Astrocyte (in vitro differentiated cells and primary cell): ENCODE data around the gene RNF149. TPM values are rescaled to one million over a fixed set of nuclear protein-coding genes. Genes with fewer than 3 reads are reported as not detected.

Experiments
- DNase-seq: peaks from one replicate; pipeline ENCODE4 v3.0.0-alpha.2; 2010; ENCODE audit warnings: low read depth
- FAIRE-seq: peaks from 2 replicates; lab custom pipeline; 2011; peaks lifted over from hg19 to GRCh38; lab: Jason Lieb, UNC
- H2AFZ ChIP-seq: 2 replicates; pipeline ENCODE4 v1.6.0; 2012; ENCODE audit warnings: low read depth, low read length, inconsistent platforms
- H3K27ac ChIP-seq: 2 replicates; pipeline ENCODE4 v1.5.1; 2011; ENCODE audit warnings: low read depth, low read length, inconsistent platforms
- H3K27me3 ChIP-seq: 2 replicates; pipeline ENCODE4 v1.6.0; 2011; ENCODE audit warnings: low read length, inconsistent platforms; ENCODE audit not compliant: insufficient read depth
- H3K36me3 ChIP-seq: 2 replicates; pipeline ENCODE4 v1.5.1; 2011; ENCODE audit warnings: low read length, inconsistent platforms; ENCODE audit not compliant: insufficient read depth
- H3K4me1 ChIP-seq: 2 replicates; pipeline ENCODE4 v1.5.1; 2011; ENCODE audit warnings: low read length, inconsistent platforms; ENCODE audit not compliant: insufficient read depth
- H3K4me2 ChIP-seq: 2 replicates; pipeline ENCODE4 v1.6.0; 2012; ENCODE audit warnings: low read length, inconsistent platforms
- H3K4me3 ChIP-seq: 2 replicates; pipeline ENCODE4 v1.5.1; 2011; ENCODE audit warnings: low read depth, mild to moderate bottlenecking, low read length, inconsistent platforms; ENCODE audit not compliant: insufficient read depth
- H3K79me2 ChIP-seq: 2 replicates; pipeline ENCODE4 v1.6.0; 2012; ENCODE audit warnings: mild to moderate bottlenecking, low read length, inconsistent platforms; ENCODE audit not compliant: insufficient read depth
- H3K9ac ChIP-seq: 2 replicates; pipeline ENCODE4 v1.6.0; 2012; ENCODE audit warnings: mild to moderate bottlenecking, low read length, inconsistent platforms
- H3K9me3 ChIP-seq: 2 replicates; pipeline ENCODE4 v1.5.1; 2012; ENCODE audit warnings: low read depth, mild to moderate bottlenecking, low read length, inconsistent platforms; ENCODE audit not compliant: insufficient read depth
- H4K20me1 ChIP-seq: 2 replicates; pipeline ENCODE4 v1.6.0; 2012; ENCODE audit warnings: low read length, inconsistent platforms; ENCODE audit not compliant: insufficient read depth
- H3K27ac Mint-ChIP-seq: one replicate; pipeline ENCODE4 v1.8.0; 2021; ENCODE audit warnings: mild to moderate bottlenecking, mixed read lengths; ENCODE audit not compliant: unreplicated experiment
- H3K27me3 Mint-ChIP-seq: one replicate; pipeline ENCODE4 v1.8.0; 2021; ENCODE audit warnings: low read depth, mixed read lengths; ENCODE audit not compliant: unreplicated experiment
- H3K36me3 Mint-ChIP-seq: one replicate; pipeline ENCODE4 v1.8.0; 2021; ENCODE audit warnings: low read depth, mixed read lengths; ENCODE audit not compliant: unreplicated experiment
- H3K4me1 Mint-ChIP-seq: one replicate; pipeline ENCODE4 v1.8.0; 2021; ENCODE audit warnings: low read depth, mixed read lengths; ENCODE audit not compliant: unreplicated experiment
- H3K4me3 Mint-ChIP-seq: one replicate; pipeline ENCODE4 v1.8.0; 2021; ENCODE audit warnings: mild to moderate bottlenecking, moderate library complexity, mixed read lengths; ENCODE audit not compliant: unreplicated experiment
- H3K9me3 Mint-ChIP-seq: one replicate; pipeline ENCODE4 v1.8.0; 2021; ENCODE audit warnings: mild to moderate bottlenecking, mixed read lengths; ENCODE audit not compliant: unreplicated experiment
- EZH2 ChIP-seq: IDR thresholded peaks from 2 replicates; pipeline ENCODE4 v1.6.1; 2012; ENCODE audit warnings: mild to moderate bottlenecking, low read length, inconsistent platforms; ENCODE audit not compliant: insufficient read depth
- total RNA-seq: library from RNA; stranded (reverse); gene quantifications from 2 replicates; pipeline ENCODE4 v1.2.1, GENCODE V29; 2021
- TF ChIP-seq, protein P1 (sequence below): IDR thresholded peaks from 2 replicates; pipeline ENCODE4 v1.5.1; 2011; ENCODE audit warnings: low read depth, mild to moderate bottlenecking, inconsistent platforms, low read length, moderate library complexity; ENCODE audit not compliant: insufficient read depth

The RNF149 gene
- total RNA-seq, 1 donor from 2014 or later = 36.4 TPM

DNA sequence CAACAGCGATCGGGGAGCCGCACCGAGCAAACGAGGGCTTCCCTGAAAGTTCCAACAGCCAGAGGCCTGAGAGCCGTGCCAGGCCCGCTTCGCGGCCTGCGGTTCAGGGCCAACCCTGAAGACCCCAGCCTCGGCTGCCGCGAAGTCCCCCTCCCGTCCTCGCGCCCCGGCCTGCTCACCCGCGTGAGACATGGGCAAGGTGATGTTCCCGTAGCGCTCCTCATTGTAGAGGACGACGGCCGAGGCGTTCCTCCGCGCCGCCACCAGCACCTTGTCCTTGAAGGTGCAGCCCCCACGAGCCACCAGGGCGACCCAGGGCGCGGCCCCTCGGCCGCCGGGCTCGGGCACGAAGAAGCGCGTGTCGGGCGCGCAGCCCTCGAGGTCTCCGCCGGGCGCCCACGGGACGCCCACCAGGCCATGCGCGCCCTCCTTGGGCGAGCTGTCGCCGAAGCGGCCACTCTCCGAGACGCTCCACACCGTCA lies 510 bp downstream of the RNF149 start:
- FAIRE-seq = no peak
- H3K27me3 ChIP-seq = no peaks in the 10 kb centered on the region
- peak overlapping the region; percentile 75 for H3K4me3 ChIP-seq
- Mint-ChIP-seq H3K27ac (peak overlapping the region; percentile 90), H3K9me3 (peaks cover 2% of the 10 kb centered on the region), H3K36me3 (no peaks in the 10 kb centered on the region), H3K27me3 (no peaks in the 10 kb centered on the region), H3K4me1 (peaks cover 32% of the 10 kb centered on the region), H3K4me3 (peak overlapping the region; percentile 96)
- H3K27ac ChIP-seq = peak overlapping the region; percentile 68
- peak overlapping the region; percentile 98 for H2AFZ ChIP-seq
- peaks cover 42% of the 10 kb centered on the region for H4K20me1 ChIP-seq
- peaks cover 22% of the 10 kb centered on the region for H3K4me1 ChIP-seq
- TF ChIP-seq, protein P1, sequence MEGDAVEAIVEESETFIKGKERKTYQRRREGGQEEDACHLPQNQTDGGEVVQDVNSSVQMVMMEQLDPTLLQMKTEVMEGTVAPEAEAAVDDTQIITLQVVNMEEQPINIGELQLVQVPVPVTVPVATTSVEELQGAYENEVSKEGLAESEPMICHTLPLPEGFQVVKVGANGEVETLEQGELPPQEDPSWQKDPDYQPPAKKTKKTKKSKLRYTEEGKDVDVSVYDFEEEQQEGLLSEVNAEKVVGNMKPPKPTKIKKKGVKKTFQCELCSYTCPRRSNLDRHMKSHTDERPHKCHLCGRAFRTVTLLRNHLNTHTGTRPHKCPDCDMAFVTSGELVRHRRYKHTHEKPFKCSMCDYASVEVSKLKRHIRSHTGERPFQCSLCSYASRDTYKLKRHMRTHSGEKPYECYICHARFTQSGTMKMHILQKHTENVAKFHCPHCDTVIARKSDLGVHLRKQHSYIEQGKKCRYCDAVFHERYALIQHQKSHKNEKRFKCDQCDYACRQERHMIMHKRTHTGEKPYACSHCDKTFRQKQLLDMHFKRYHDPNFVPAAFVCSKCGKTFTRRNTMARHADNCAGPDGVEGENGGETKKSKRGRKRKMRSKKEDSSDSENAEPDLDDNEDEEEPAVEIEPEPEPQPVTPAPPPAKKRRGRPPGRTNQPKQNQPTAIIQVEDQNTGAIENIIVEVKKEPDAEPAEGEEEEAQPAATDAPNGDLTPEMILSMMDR = no peak
- no peak for TF ChIP-seq EZH2
- H3K79me2 ChIP-seq = peaks cover 55% of the 10 kb centered on the region
- peak overlapping the region; percentile 85 for H3K4me2 ChIP-seq
- H3K9me3 ChIP-seq = no peaks in the 10 kb centered on the region
- H3K36me3 ChIP-seq = no peaks in the 10 kb centered on the region
- H3K9ac ChIP-seq = peak overlapping the region; percentile 88
- DNase-seq = no peak

DNA sequence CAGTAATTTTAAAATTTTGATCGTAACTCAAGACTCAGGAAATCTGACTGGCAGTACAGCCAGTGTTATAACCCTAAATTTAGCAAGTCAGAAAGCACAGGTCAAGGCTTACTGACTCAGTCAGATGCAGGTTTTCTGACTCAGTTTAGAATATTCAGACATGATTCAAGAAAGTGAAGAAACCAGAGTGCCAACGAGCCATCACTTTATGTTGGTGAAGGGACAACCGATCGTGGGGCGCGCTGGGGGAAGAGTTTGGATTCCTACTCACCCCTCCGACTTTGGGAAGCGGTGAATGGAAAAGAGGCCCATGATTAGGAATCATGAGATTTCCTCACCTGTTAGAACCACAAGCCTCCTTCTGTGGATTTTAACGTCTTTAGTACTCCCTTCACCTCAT lies 998 bp downstream of the RNF149 start:
- Histone ChIP-seq H3K4me1 (peaks cover 22% of the 10 kb centered on the region), H3K27me3 (no peaks in the 10 kb centered on the region), H3K9me3 (no peaks in the 10 kb centered on the region), H2AFZ (peak overlapping the region; percentile 98), H3K4me3 (peak overlapping the region; percentile 75), H4K20me1 (peaks cover 47% of the 10 kb centered on the region), H3K9ac (peak overlapping the region; percentile 88), H3K36me3 (no peaks in the 10 kb centered on the region), H3K4me2 (peak overlapping the region; percentile 85), H3K27ac (peak overlapping the region; percentile 68), H3K79me2 (peaks cover 60% of the 10 kb centered on the region)
- TF ChIP-seq EZH2 = no peak
- Mint-ChIP-seq H3K27ac (peak overlapping the region; percentile 90), H3K9me3 (peaks cover 2% of the 10 kb centered on the region), H3K4me1 (peaks cover 33% of the 10 kb centered on the region), H3K36me3 (peaks cover under 1% of the 10 kb centered on the region), H3K4me3 (peak overlapping the region; percentile 96), H3K27me3 (no peaks in the 10 kb centered on the region)
- FAIRE-seq (no peak), DNase-seq (no peak)

GRCh38 chr2:101306410-101306809 lies 2.1 kb downstream of the RNF149 start:
- DNase-seq = no peak
- peak overlapping the region; percentile 68 for H3K27ac ChIP-seq
- Mint-ChIP-seq H3K4me1 (peaks cover 32% of the 10 kb centered on the region), H3K9me3 (peaks cover 2% of the 10 kb centered on the region), H3K27me3 (no peaks in the 10 kb centered on the region), H3K36me3 (peaks cover 2% of the 10 kb centered on the region), H3K4me3 (peak overlapping the region; percentile 96), H3K27ac (peak overlapping the region; percentile 43)
- H3K36me3 ChIP-seq = no peaks in the 10 kb centered on the region
- peaks cover 71% of the 10 kb centered on the region for H3K79me2 ChIP-seq
- peak overlapping the region; percentile 75 for H3K4me3 ChIP-seq
- peaks cover 57% of the 10 kb centered on the region for H4K20me1 ChIP-seq
- H3K27me3 ChIP-seq = no peaks in the 10 kb centered on the region
- H3K9ac ChIP-seq = peak overlapping the region; percentile 88
- peaks cover 22% of the 10 kb centered on the region for H3K4me1 ChIP-seq
- no peaks in the 10 kb centered on the region for H3K9me3 ChIP-seq
- no peak for FAIRE-seq
- TF ChIP-seq, protein P1 = no peak
- TF ChIP-seq EZH2 = no peak
- H3K4me2 ChIP-seq = peak overlapping the region; percentile 85
- H2AFZ ChIP-seq = no peak overlapping the region
